OCI-LY7 (cell line): ENCODE data around the gene CRB2. TPM values are rescaled to one million over a fixed set of nuclear protein-coding genes. Genes with fewer than 3 reads are reported as not detected.

Experiments used
- Bru-seq: library from RNA; stranded (reverse); fragments of 400-500 nt; gene quantifications from one replicate; lab custom pipeline; 2021; lab: Mats Ljungman, UMichigan
- BruChase-seq, 2 experiments: library from RNA; stranded (reverse); fragments of 400-500 nt; gene quantifications; one replicate each; lab custom pipeline; 2021; lab: Mats Ljungman, UMichigan
- BruUV-seq: library from RNA; stranded (reverse); fragments of 400-500 nt; replicated peaks from 2 replicates; lab custom pipeline; 2021; lab: Mats Ljungman, UMichigan
- CTCF ChIA-PET: fragments of 300-600 bp; sonication (Branson Sonifier 250); formaldehyde crosslinking; loops from one replicate; lab custom pipeline; 2022; ENCODE audit warnings: antibody characterized with exemption; ENCODE audit not compliant: unreplicated experiment; lab: Charles Lee
- POLR2A ChIA-PET: fragments of 300-600 bp; sonication (Branson Sonifier 250); formaldehyde crosslinking; loops from one replicate; lab custom pipeline; 2022; ENCODE audit warnings: antibody characterized with exemption; lab: Charles Lee
- DNase-seq: peaks from one replicate; pipeline ENCODE4 v3.0.0-alpha.2; 2015; ENCODE audit warnings: low spot score
- H2AFZ ChIP-seq: fragments of 200-600 bp; sonication (generic), shearing (Covaris generic); 2 replicates; pipeline ENCODE4 v1.6.1; 2014; ENCODE audit warnings: mild to moderate bottlenecking, antibody characterized with exemption, low read length, moderate library complexity
- H3K27ac ChIP-seq: fragments of 200-600 bp; sonication (generic); 2 replicates; pipeline ENCODE4 v1.5.1; 2014; ENCODE audit warnings: mixed run types, low read depth, mild to moderate bottlenecking, moderate library complexity, low read length, inconsistent platforms; ENCODE audit not compliant: poor library complexity, severe bottlenecking
- H3K36me3 ChIP-seq: fragments of 200-600 bp; sonication (generic); 2 replicates; pipeline ENCODE4 v1.6.1; 2014; ENCODE audit warnings: mild to moderate bottlenecking, antibody characterized with exemption, low read length, moderate library complexity, mixed read lengths; ENCODE audit not compliant: insufficient read depth
- H3K4me1 ChIP-seq: fragments of 200-600 bp; sonication (generic); 2 replicates; pipeline ENCODE4 v1.5.1; 2014; ENCODE audit warnings: mild to moderate bottlenecking, low read length; ENCODE audit not compliant: insufficient read depth, poor library complexity, severe bottlenecking
- H3K4me2 ChIP-seq: fragments of 200-600 bp; sonication (generic); 2 replicates; pipeline ENCODE4 v1.6.1; 2014; ENCODE audit warnings: mild to moderate bottlenecking, low read length
- H3K4me3 ChIP-seq: fragments of 200-600 bp; sonication (generic); 2 replicates; pipeline ENCODE4 v1.5.1; 2014; ENCODE audit warnings: mild to moderate bottlenecking, low read depth, low read length; ENCODE audit not compliant: poor library complexity, severe bottlenecking
- H3K79me2 ChIP-seq: fragments of 200-600 bp; sonication (generic); 2 replicates; pipeline ENCODE4 v1.6.1; 2016; ENCODE audit warnings: low read depth, mild to moderate bottlenecking, low read length, moderate library complexity, mixed read lengths; ENCODE audit not compliant: insufficient read depth
- H3K9me2 ChIP-seq: fragments of 200-600 bp; sonication (generic); 2 replicates; pipeline ENCODE4 v1.6.1; 2016; ENCODE audit warnings: mild to moderate bottlenecking, low read length, mixed read lengths; ENCODE audit not compliant: insufficient read depth
- H3K9me3 ChIP-seq: fragments of 200-600 bp; sonication (generic); 2 replicates; pipeline ENCODE4 v1.6.1; 2014; ENCODE audit warnings: mild to moderate bottlenecking, mixed run types, low read length, mixed read lengths
- H4K20me1 ChIP-seq: fragments of 200-600 bp; sonication (generic); 2 replicates; pipeline ENCODE4 v1.6.1; 2014; ENCODE audit warnings: mild to moderate bottlenecking, antibody characterized with exemption, low read length, moderate library complexity, mixed read lengths; ENCODE audit not compliant: insufficient read depth
- CTCF ChIP-seq: fragments of 200-600 bp; sonication (generic); conservative IDR thresholded peaks from 2 replicates; pipeline ENCODE4 v1.5.1; 2014; ENCODE audit warnings: mild to moderate bottlenecking, antibody characterized with exemption, low read length, moderate library complexity, mixed read lengths
- EZH2phosphoT487 ChIP-seq: fragments of 200-600 bp; sonication (generic); IDR thresholded peaks from 2 replicates; pipeline ENCODE4 v1.6.1; 2018; ENCODE audit warnings: low read depth, borderline replicate concordance, mild to moderate bottlenecking, mixed run types, antibody characterized with exemption, low read length, moderate library complexity, mixed read lengths
- intact Hi-C: fragments of 100-400 bp; cut with micrococcal nuclease; formaldehyde crosslinking; loops from one replicate; pipeline ENCODE4 v1.10.0; 2022; ENCODE audit not compliant: unreplicated experiment
- long read RNA-seq: library from polyadenylated mRNA; stranded (forward); transcript quantifications from one replicate; pipeline ENCODE4 v2.0.0, GENCODE V29; 2022
- total RNA-seq, 2 experiments: library from RNA; depleted of rRNA in 1 of 2; stranded (reverse); fragments of >200 nt in 1 of 2; shearing (Covaris generic) in 1 of 2; gene quantifications; 2 replicates each; pipeline ENCODE4 v1.2.3, GENCODE V29; 2014 to 2022

Gene CRB2
- 0.88 and 1.6 TPM in 2 replicates for total RNA-seq (2014; rRNA removed; shearing (Covaris generic))
- 2.6 and 3.4 TPM in 2 replicates for total RNA-seq (2022)
- percentile 36 among the genes with signal in this experiment for Bru-seq, nascent RNA
- percentile 47 among the genes with signal in this experiment for BruChase-seq, experiment 1, labeled RNA remaining after a 6-hour chase
- percentile 41 among the genes with signal in this experiment for BruChase-seq, experiment 2, labeled RNA remaining after a 2-hour chase
- long read RNA-seq, partial matches to known transcripts = 0 of 3 reads
- long read RNA-seq, other reads (novel, unspliced or antisense) = 3 of 3 reads

- H3K9me3 ChIP-seq = no peaks in the 10 kb centered on the region
- POLR2A ChIA-PET = interaction anchor here (1.1 kb wide), 1 partner anchor 12 kb away, joined by 4 read pairs; no protein-coding TSS in a partner anchor
- no peak within 1 kb of the TSS for H2AFZ ChIP-seq
Measured at GRCh38 chr9:123355761-123356431, at the start of gene CRB2. Gene CRB2 (plus strand): TSS chr9:123356197. CDS start chr9:123356261, 64 bp downstream.

GRCh38 chr9:123309611-123310010 lies 46.4 kb upstream of the CRB2 start:
- H3K79me2 ChIP-seq = no peaks in the 10 kb centered on the region
- H3K4me2 ChIP-seq = no peak overlapping the region
- no peak overlapping the region for H3K4me3 ChIP-seq
- ChIA-PET CTCF (no interaction called here), POLR2A (no interaction called here)
- intact Hi-C loops = no loop called here
- H3K9me2 ChIP-seq = no peaks in the 10 kb centered on the region
- no TSS peak for BruUV-seq
- H4K20me1 ChIP-seq = no peaks in the 10 kb centered on the region
- TF ChIP-seq CTCF (no peak), EZH2phosphoT487 (no peak)
- no peak overlapping the region for H2AFZ ChIP-seq
- H3K27ac ChIP-seq = no peak overlapping the region
- H3K36me3 ChIP-seq = no peaks in the 10 kb centered on the region
- peaks cover 23% of the 10 kb centered on the region for H3K4me1 ChIP-seq
- DNase-seq = no peak
- no peaks in the 10 kb centered on the region for H3K9me3 ChIP-seq

More at GRCh38 chr9:123355761-123356431, at the start of gene CRB2:
- Histone ChIP-seq H3K36me3 (no peaks in the 10 kb centered on the region), H3K27ac (no peak within 1 kb of the TSS), H3K4me2 (no peak within 1 kb of the TSS), H3K79me2 (no peaks in the 10 kb centered on the region), H4K20me1 (no peaks in the 10 kb centered on the region), H3K4me3 (no peak within 1 kb of the TSS), H3K9me2 (no peaks in the 10 kb centered on the region), H3K4me1 (peaks cover 29% of the 10 kb centered on the region)
- intact Hi-C loops = no loop called here
- CTCF ChIA-PET = interaction anchor here (1.4 kb wide), 1 partner anchor 32 kb away, joined by 3 read pairs; no protein-coding TSS in a partner anchor
- no peak for TF ChIP-seq EZH2phosphoT487
- TF ChIP-seq CTCF = no peak
- no peak for DNase-seq
- no TSS peak for BruUV-seq
